ENCODE results near the gene KLHL42. TPM values are rescaled to one million over a fixed set of nuclear protein-coding genes. Genes with fewer than 3 reads are reported as not detected.

The KLHL42 gene
- total RNA-seq, 1 experiment from 2014 or later, result 20.7 TPM

GRCh38 chr12:27826076-27826475 is 46.0 kb downstream of the KLHL42 start (continued):
- TF ChIP-seq GRHL2 (CRISPR knock-in tag; IDR thresholded peaks at IDR 0.05; ENCODE audit: insufficient replicate concordance, severe bottlenecking), result no peak

GRCh38 chr12:27828196-27828595 is 48.2 kb downstream of the KLHL42 start:
- DNase-seq (ENCODE audit: low spot score), result no peak
- no peaks in the 10 kb centered on the region for H3K36me3 Mint-ChIP-seq
- CTCF ChIA-PET, result no interaction called here
- no peaks in the 10 kb centered on the region for H3K27me3 Mint-ChIP-seq (ENCODE audit: low read depth)
- TF ChIP-seq ZNF671 (CRISPR knock-in tag; IDR thresholded peaks at IDR 0.05) (no peak), NR1H2 (CRISPR knock-in tag; IDR thresholded peaks at IDR 0.05) (no peak), RORB (CRISPR knock-in tag; IDR thresholded peaks at IDR 0.05) (no peak), NFATC4 (CRISPR knock-in tag; IDR thresholded peaks at IDR 0.05) (no peak), GABPB1 (CRISPR knock-in tag; IDR thresholded peaks at IDR 0.05) (no peak), TP53 (CRISPR knock-in tag; IDR thresholded peaks at IDR 0.05) (no peak), SOX15 (CRISPR knock-in tag; IDR thresholded peaks at IDR 0.05) (no peak), ZNF317 (CRISPR knock-in tag; IDR thresholded peaks at IDR 0.05; ENCODE audit: borderline replicate concordance, low read depth) (no peak), ZSCAN18 (CRISPR knock-in tag; IDR thresholded peaks at IDR 0.05) (no peak), EMX1 (CRISPR knock-in tag; IDR thresholded peaks at IDR 0.05) (no peak), SMAD4 (CRISPR knock-in tag; IDR thresholded peaks at IDR 0.05) (no peak), ESRRA (CRISPR knock-in tag; IDR thresholded peaks at IDR 0.05; ENCODE audit: borderline replicate concordance) (no peak), PRRX2 (CRISPR knock-in tag; IDR thresholded peaks at IDR 0.05) (no peak), ZNF232 (CRISPR knock-in tag; IDR thresholded peaks at IDR 0.05) (no peak), USF2 (CRISPR knock-in tag; IDR thresholded peaks at IDR 0.05) (no peak), FOXP4 (CRISPR knock-in tag; IDR thresholded peaks at IDR 0.05) (no peak), IRF1 (CRISPR knock-in tag; IDR thresholded peaks at IDR 0.05) (no peak), NR2C2 (CRISPR knock-in tag; IDR thresholded peaks at IDR 0.05) (no peak)
- no peak overlapping the region for H3K4me3 Mint-ChIP-seq
- peaks cover 10% of the 10 kb centered on the region for H3K4me1 Mint-ChIP-seq
- no peak for ATAC-seq
- POLR2A ChIA-PET, result no interaction called here
- no peaks in the 10 kb centered on the region for H3K9me3 Mint-ChIP-seq
- no peak overlapping the region for H3K27ac Mint-ChIP-seq

GRCh38 chr12:27838543-27839185 is 58.6 kb downstream of the KLHL42 start:
- Mint-ChIP-seq H3K27ac (no peak overlapping the region), H3K4me1 (no peaks in the 10 kb centered on the region), H3K36me3 (peaks cover 14% of the 10 kb centered on the region), H3K27me3 (ENCODE audit: low read depth) (no peaks in the 10 kb centered on the region), H3K9me3 (peaks cover 18% of the 10 kb centered on the region), H3K4me3 (no peak overlapping the region)
- ATAC-seq (no peak), DNase-seq (ENCODE audit: low spot score) (no peak)
- ChIA-PET POLR2A (no interaction called here), CTCF (interaction anchor here (0.6 kb wide), 1 partner anchor 17 kb away, joined by 3 read pairs; no protein-coding TSS in a partner anchor)
- no peak for TF ChIP-seq GABPB1 (CRISPR knock-in tag; IDR thresholded peaks at IDR 0.05)
- TF ChIP-seq USF1 (CRISPR knock-in tag; IDR thresholded peaks at IDR 0.05), result no peak
- TF ChIP-seq USF2 (CRISPR knock-in tag; IDR thresholded peaks at IDR 0.05), result no peak
- no peak for TF ChIP-seq NR1H2 (CRISPR knock-in tag; IDR thresholded peaks at IDR 0.05)
- no peak for TF ChIP-seq ATF2 (CRISPR knock-in tag; IDR thresholded peaks at IDR 0.05; ENCODE audit: borderline replicate concordance, low read depth)
- no peak for TF ChIP-seq PREB (CRISPR knock-in tag; IDR thresholded peaks at IDR 0.05; ENCODE audit: borderline replicate concordance)
- no peak for TF ChIP-seq KAT7 (CRISPR knock-in tag; IDR thresholded peaks at IDR 0.05; ENCODE audit: borderline replicate concordance)
